Endothelial cell of umbilical vein (primary cell): Measurements from ENCODE around the gene BRSK2. TPM values are rescaled to one million over a fixed set of nuclear protein-coding genes. Genes with fewer than 3 reads are reported as not detected.

Source experiments
- BruUV-seq: library from RNA; stranded (reverse); fragments of 400-500 nt; replicated peaks from 2 replicates; lab custom pipeline; 2021; lab: Mats Ljungman, UMichigan
- CTCF ChIA-PET: fragments of 300-600, 350-600 bp; sonication (Branson Sonifier 250); formaldehyde crosslinking; loops from one replicate; lab custom pipeline; 2021; ENCODE audit warnings: antibody characterized with exemption, inconsistent platforms; lab: Charles Lee
- POLR2A ChIA-PET: fragments of 300-600, 350-600 bp; sonication (Branson Sonifier 250); formaldehyde crosslinking; loops from one replicate; lab custom pipeline; 2021; ENCODE audit warnings: antibody characterized with exemption, inconsistent platforms; lab: Charles Lee
- DNase-seq: peaks from one replicate; pipeline ENCODE4 v3.0.0-alpha.2; 2011; ENCODE audit warnings: low read depth, low spot score
- FAIRE-seq: peaks from 2 replicates; lab custom pipeline; 2011; peaks lifted over from hg19 to GRCh38; lab: Jason Lieb, UNC
- H2AFZ ChIP-seq: 2 replicates; pipeline ENCODE4 v1.6.0; 2012; ENCODE audit warnings: low read depth, low read length, control low read depth, inconsistent platforms
- H3K27ac ChIP-seq: 2 replicates; pipeline ENCODE4 v1.5.1; 2011; ENCODE audit warnings: low read depth, mild to moderate bottlenecking, control low read depth, low read length, moderate library complexity; ENCODE audit not compliant: insufficient read depth
- H3K27me3 ChIP-seq, 2 experiments: 2 replicates each; pipeline versions ENCODE4 v1.6.0 to v1.6.1; 2011; ENCODE audit warnings: low read length in 2 of 2, mixed read lengths in 1 of 2; ENCODE audit not compliant: control insufficient read depth in 2 of 2, insufficient read depth in 2 of 2
- H3K36me3 ChIP-seq, 2 experiments: 2 replicates in 1 of 2; 3 replicates in 1 of 2; pipeline ENCODE4 v1.5.1; 2011; ENCODE audit warnings: low read length in 2 of 2, mild to moderate bottlenecking in 1 of 2, moderate library complexity in 1 of 2; ENCODE audit not compliant: control insufficient read depth in 2 of 2, insufficient read depth in 2 of 2; ENCODE audit errors: extremely low read depth in 1 of 2
- H3K4me1 ChIP-seq: 3 replicates; pipeline ENCODE4 v1.5.1; 2011; ENCODE audit warnings: mild to moderate bottlenecking, low read length; ENCODE audit not compliant: control insufficient read depth, insufficient read depth; ENCODE audit errors: extremely low read depth
- H3K4me2 ChIP-seq: 2 replicates; pipeline ENCODE4 v1.6.1; 2011; ENCODE audit warnings: low read length, control low read depth, mixed read lengths; ENCODE audit not compliant: insufficient read depth
- H3K4me3 ChIP-seq, 3 experiments: fragments of 200-600 bp in 1 of 3; sonication (generic), shearing (Covaris generic) in 1 of 3; replicated peaks in 1 of 3; 2 replicates each; pipeline ENCODE4 v1.5.1; 2011 to 2016; ENCODE audit warnings: control low read depth in 3 of 3, low read length in 3 of 3, mild to moderate bottlenecking in 2 of 3, inconsistent platforms in 1 of 3, low read depth in 1 of 3, moderate library complexity in 1 of 3; ENCODE audit not compliant: insufficient read depth in 1 of 3
- H3K79me2 ChIP-seq: 2 replicates; pipeline ENCODE4 v1.6.0; 2012; ENCODE audit warnings: low read length, inconsistent platforms; ENCODE audit not compliant: control insufficient read depth, insufficient read depth
- H3K9ac ChIP-seq: replicated peaks from 2 replicates; pipeline ENCODE3; 2011; ENCODE audit warnings: low read length, control low read depth; ENCODE audit not compliant: insufficient read depth; ENCODE audit errors: extremely low read depth
- H3K9me1 ChIP-seq: replicated peaks from 3 replicates; pipeline ENCODE4 v1.6.0; 2011; ENCODE audit warnings: mild to moderate bottlenecking, low read length; ENCODE audit not compliant: control insufficient read depth, insufficient read depth; ENCODE audit errors: extremely low read depth
- H3K9me3 ChIP-seq: replicated peaks from 2 replicates; pipeline ENCODE4 v1.5.1; 2012; ENCODE audit warnings: low read length, inconsistent platforms; ENCODE audit not compliant: control insufficient read depth, insufficient read depth
- H4K20me1 ChIP-seq: replicated peaks from 2 replicates; pipeline ENCODE3; 2011; ENCODE audit warnings: mild to moderate bottlenecking, low read length; ENCODE audit not compliant: control insufficient read depth, insufficient read depth; ENCODE audit errors: extremely low read depth
- CTCF ChIP-seq, 2 donors: IDR thresholded peaks; 1 replicate in 1 of 2; 2 replicates in 1 of 2; pipeline ENCODE4 v1.5.1; 2011; ENCODE audit warnings: low read length in 2 of 2, mild to moderate bottlenecking in 2 of 2, moderate library complexity in 2 of 2, control low read depth in 1 of 2, inconsistent platforms in 1 of 2, low read depth in 1 of 2; ENCODE audit not compliant: insufficient read depth in 1 of 2; ENCODE audit errors: extremely low read depth in 1 of 2
- EZH2 ChIP-seq: IDR thresholded peaks from 2 replicates; pipeline ENCODE4 v1.6.1; 2012; ENCODE audit warnings: borderline replicate concordance, low read depth, mild to moderate bottlenecking, moderate library complexity, low read length, inconsistent platforms; ENCODE audit not compliant: severe bottlenecking
- FOS ChIP-seq: IDR thresholded peaks from 2 replicates; pipeline ENCODE4 v1.6.1; 2011; ENCODE audit warnings: mild to moderate bottlenecking, low read length, moderate library complexity, borderline replicate concordance; ENCODE audit not compliant: insufficient read depth
- GATA2 ChIP-seq: IDR thresholded peaks from 2 replicates; pipeline ENCODE4 v1.7.0; 2011; ENCODE audit warnings: low read depth, mild to moderate bottlenecking, moderate library complexity, mixed read lengths, low read length; ENCODE audit not compliant: insufficient read length, insufficient read depth
- JUN ChIP-seq: IDR thresholded peaks from 2 replicates; pipeline ENCODE4 v1.6.1; 2011; ENCODE audit warnings: borderline replicate concordance, low read depth; ENCODE audit not compliant: insufficient read length, insufficient read depth
- MYC ChIP-seq: IDR thresholded peaks from one replicate; pipeline ENCODE4 v1.6.1; 2011; ENCODE audit warnings: mild to moderate bottlenecking, low read depth, low read length
- POLR2A ChIP-seq: IDR thresholded peaks from 2 replicates; pipeline ENCODE4 v1.6.1; 2012; ENCODE audit warnings: low read depth, mild to moderate bottlenecking, control low read depth, low read length
- POLR2AphosphoS5 ChIP-seq: IDR thresholded peaks from 2 replicates; pipeline ENCODE4 v1.6.1; 2012; ENCODE audit warnings: low read depth, mild to moderate bottlenecking, control low read depth, low read length, moderate library complexity; ENCODE audit not compliant: insufficient read depth
- dilution Hi-C: fragments of 300-500 bp; cut with MboI; formaldehyde crosslinking; loops from one replicate; pipeline ENCODE4 v1.15.0; 2019; ENCODE audit warnings: low sequenced_read_pairs; ENCODE audit not compliant: extremely low pct_ligation_motif_present
- intact Hi-C: fragments of 100-400 bp; cut with micrococcal nuclease; formaldehyde crosslinking; loops from one replicate; pipeline ENCODE4 v1.10.0; 2022
- polyA plus RNA-seq, 4 experiments: library from polyadenylated mRNA; depleted of rRNA in 3 of 4; stranded (reverse) in 3 of 4; unstranded in 1 of 4; fragments of >200 nt; gene quantifications; 2 replicates each; pipeline versions ENCODE4 v1.2.1 to v1.2.3, GENCODE V29; 2011 to 2012; ENCODE audit warnings: missing spikeins in 1 of 4
- total RNA-seq: library from RNA; stranded (reverse); gene quantifications from 2 replicates; pipeline ENCODE4 v1.2.3, GENCODE V29; 2021
- TF ChIP-seq, protein P1 (sequence below): IDR thresholded peaks from 2 replicates; pipeline ENCODE4 v1.6.1; 2011; ENCODE audit not compliant: insufficient read depth, insufficient read length

Gene BRSK2
- total and polyA plus RNA-seq, 2 donors (not counting 3 experiments of a cell fraction or from before 2014, with no cell fraction given): 0.08 to 0.20 TPM

DNA sequence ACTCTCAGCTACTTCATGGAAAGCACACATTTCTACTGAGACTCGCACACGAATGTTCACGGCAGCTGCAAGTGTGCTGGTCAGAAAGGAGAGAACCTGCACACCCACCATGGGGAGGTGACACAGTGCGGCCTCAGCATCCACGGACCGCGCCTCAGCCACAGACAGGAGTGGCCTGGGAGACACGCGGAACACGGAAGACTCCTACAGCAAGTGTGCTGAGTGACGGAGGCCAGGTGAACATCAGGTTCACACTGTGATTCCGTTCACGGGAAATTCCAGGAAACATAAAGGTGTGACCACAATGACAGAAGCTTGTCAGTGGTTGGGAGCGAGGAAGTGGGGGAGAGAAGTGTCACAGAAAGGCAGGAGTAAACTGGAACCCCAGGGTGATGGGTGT lies 110.2 kb downstream of the BRSK2 start:
- no peak overlapping the region for H3K4me2 ChIP-seq
- H3K27me3 ChIP-seq: no peaks in the 10 kb centered on the region
- no peak overlapping the region for H3K9ac ChIP-seq
- no peak for DNase-seq
- peaks cover 11% of the 10 kb centered on the region for H4K20me1 ChIP-seq
- H3K4me1 ChIP-seq: peaks cover 4% of the 10 kb centered on the region
- dilution Hi-C loops (no loop called here), intact Hi-C loops (no loop called here)
- no peak overlapping the region for H3K27ac ChIP-seq
- H3K79me2 ChIP-seq: peaks cover 29% of the 10 kb centered on the region
- H3K9me3 ChIP-seq: no peaks in the 10 kb centered on the region
- ChIA-PET CTCF (no interaction called here), POLR2A (no interaction called here)
- no TSS peak for BruUV-seq
- H2AFZ ChIP-seq: no peak overlapping the region
- no peak for FAIRE-seq
- TF ChIP-seq JUN (no peak), EZH2 (no peak), CTCF (IDR thresholded peaks at IDR 0.05; ENCODE audit: extremely low read depth in 1 of 2, insufficient read depth in 1 of 2, low read depth in 1 of 2, low read length in 2 of 2) (no peak), GATA2 (no peak), FOS (no peak), POLR2A (no peak), MYC (no peak), POLR2AphosphoS5 (no peak)
- TF ChIP-seq, protein P1, sequence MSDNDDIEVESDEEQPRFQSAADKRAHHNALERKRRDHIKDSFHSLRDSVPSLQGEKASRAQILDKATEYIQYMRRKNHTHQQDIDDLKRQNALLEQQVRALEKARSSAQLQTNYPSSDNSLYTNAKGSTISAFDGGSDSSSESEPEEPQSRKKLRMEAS: no peak
- no peak overlapping the region for H3K4me3 ChIP-seq
- no peaks in the 10 kb centered on the region for H3K36me3 ChIP-seq
- H3K9me1 ChIP-seq: no peaks in the 10 kb centered on the region
